Brain microvascular endothelial cell (primary cell): ENCODE results near the gene USH2A.

Experiments
- DNase-seq: peaks from one replicate; pipeline ENCODE4 v3.0.0-alpha.2; 2020
- H3K27ac ChIP-seq: fragments of 250-450 bp; sonication (Bioruptor Pico); 2 replicates; pipeline ENCODE4 v1.5.1; 2020; ENCODE audit warnings: mild to moderate bottlenecking, moderate library complexity
- H3K27me3 ChIP-seq: fragments of 250-450 bp; sonication (Bioruptor Pico); replicated peaks from 2 replicates; pipeline ENCODE4 v1.5.1; 2020; ENCODE audit warnings: mild to moderate bottlenecking
- H3K36me3 ChIP-seq: fragments of 250-450 bp; sonication (Bioruptor Pico); replicated peaks from 2 replicates; pipeline ENCODE4 v1.5.1; 2020; ENCODE audit warnings: mild to moderate bottlenecking
- H3K4me3 ChIP-seq: 2 replicates; pipeline ENCODE4 v1.5.1; 2011; ENCODE audit warnings: low read depth, mild to moderate bottlenecking, control low read depth, low read length, moderate library complexity
- CTCF ChIP-seq: IDR thresholded peaks from 2 replicates; pipeline ENCODE4 v1.5.1; 2011; ENCODE audit warnings: low read depth, mild to moderate bottlenecking, moderate library complexity, low read length, control low read depth, inconsistent platforms; ENCODE audit errors: missing control alignments
- in situ Hi-C: cut with HindIII; loops from 2 replicates; pipeline ENCODE4 v1.10.0; 2017; ENCODE audit warnings: low sequenced_read_pairs, low pct_ligation_motif_present

USH2A gene

DNA sequence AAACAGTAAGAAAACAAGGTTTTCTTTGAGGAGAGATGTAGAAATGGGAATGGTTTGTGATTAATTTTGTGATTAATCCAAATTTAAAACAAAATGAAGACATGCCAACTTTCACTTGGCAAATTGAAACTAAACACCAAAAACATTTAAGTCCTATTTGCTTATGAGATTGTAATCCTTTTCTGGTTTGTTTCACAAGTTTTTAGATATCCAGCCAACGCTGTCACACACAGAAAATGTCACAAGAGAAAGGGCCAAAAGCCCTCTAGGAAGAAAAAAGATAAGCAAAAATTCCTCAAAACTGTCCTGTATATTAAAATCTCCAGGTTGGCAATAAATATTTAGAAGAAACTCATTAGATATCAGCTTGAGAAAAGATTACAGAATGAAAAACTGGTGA lies 2.5 kb downstream of the USH2A start:
- H3K36me3 ChIP-seq, result no peaks in the 10 kb centered on the region
- no peak overlapping the region for H3K27ac ChIP-seq
- no peak for DNase-seq
- in situ Hi-C loops, result no loop called here
- H3K4me3 ChIP-seq, result no peak overlapping the region
- no peak for TF ChIP-seq CTCF
- no peaks in the 10 kb centered on the region for H3K27me3 ChIP-seq

DNA sequence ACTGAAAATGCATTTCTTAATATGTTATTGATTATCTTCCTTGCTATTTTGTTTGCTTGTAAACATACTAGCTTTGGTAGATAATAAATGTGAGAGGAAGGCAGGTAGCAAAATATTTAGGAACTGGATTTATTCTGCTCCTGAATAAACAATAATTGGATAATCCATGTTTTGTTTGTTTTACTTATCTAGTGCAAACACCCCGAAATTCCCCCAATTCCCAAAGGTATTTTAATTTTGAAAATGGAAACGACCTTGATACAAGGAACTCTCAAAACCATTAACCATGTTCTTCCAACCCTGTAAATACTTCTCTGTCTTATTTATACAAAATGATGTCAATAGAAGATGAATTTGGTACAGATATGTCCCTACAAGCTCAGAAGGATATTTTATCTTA lies 3.0 kb downstream of the USH2A start:
- Histone ChIP-seq H3K27ac (no peak overlapping the region), H3K27me3 (no peaks in the 10 kb centered on the region), H3K36me3 (no peaks in the 10 kb centered on the region), H3K4me3 (no peak overlapping the region)
- in situ Hi-C loops, result no loop called here
- no peak for TF ChIP-seq CTCF
- no peak for DNase-seq

DNA sequence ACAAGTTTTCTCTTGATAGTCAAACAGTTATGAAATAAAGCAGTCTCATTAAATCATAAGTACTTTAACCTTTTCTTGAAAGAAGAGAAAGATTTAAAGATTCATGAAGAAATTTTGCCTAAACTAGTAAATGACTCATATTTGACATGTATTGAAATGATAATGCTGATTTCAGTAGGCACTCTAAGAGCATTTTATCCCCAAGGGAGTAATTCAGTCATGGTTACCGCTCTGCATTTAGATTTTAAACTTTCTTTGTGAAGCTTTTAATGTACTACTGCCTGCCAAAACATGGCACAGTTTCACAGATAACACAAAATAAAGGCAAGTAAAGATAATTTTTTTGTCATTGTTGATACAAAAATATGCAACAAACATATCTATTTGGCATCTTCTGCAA lies 6.8 kb downstream of the USH2A start:
- no peak for DNase-seq

GRCh38 chr1:216410026-216410425 lies 13.2 kb downstream of the USH2A start:
- in situ Hi-C loops, result no loop called here
- no peak for TF ChIP-seq CTCF
- DNase-seq, result no peak

More for the DNA sequence above, 6.8 kb downstream of the USH2A start:
- in situ Hi-C loops, result no loop called here
- H3K27me3 ChIP-seq, result no peaks in the 10 kb centered on the region
- no peak for TF ChIP-seq CTCF
- no peaks in the 10 kb centered on the region for H3K36me3 ChIP-seq
- H3K27ac ChIP-seq, result no peak overlapping the region
- no peak overlapping the region for H3K4me3 ChIP-seq

DNA sequence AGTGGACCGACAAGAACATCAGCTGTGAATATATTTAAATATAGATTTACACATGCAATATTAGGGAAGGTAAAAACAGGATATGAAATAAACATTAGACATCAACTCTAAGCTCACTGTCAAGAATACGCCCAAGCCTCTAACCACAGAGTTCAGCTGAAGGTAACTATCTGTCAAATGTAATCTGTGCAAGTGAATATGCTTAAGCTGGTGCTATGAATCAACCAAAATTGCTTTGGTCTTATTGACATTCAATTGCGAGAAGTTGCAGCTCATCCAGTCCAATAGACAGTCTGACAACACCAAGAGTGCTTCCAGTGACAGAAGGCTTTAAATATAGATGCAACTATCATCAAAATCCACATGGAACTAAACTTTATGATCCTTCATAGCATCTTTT lies 32.3 kb downstream of the USH2A start:
- no peak for TF ChIP-seq CTCF
- in situ Hi-C loops, result no loop called here
- DNase-seq, result no peak
- H3K36me3 ChIP-seq, result no peaks in the 10 kb centered on the region
- H3K27ac ChIP-seq, result no peak overlapping the region
- H3K27me3 ChIP-seq, result no peaks in the 10 kb centered on the region
- H3K4me3 ChIP-seq, result no peak overlapping the region

More at GRCh38 chr1:216410026-216410425, 13.2 kb downstream of the USH2A start:
- H3K36me3 ChIP-seq, result no peaks in the 10 kb centered on the region
- no peak overlapping the region for H3K27ac ChIP-seq
- no peak overlapping the region for H3K4me3 ChIP-seq
- no peaks in the 10 kb centered on the region for H3K27me3 ChIP-seq

- no peaks in the 10 kb centered on the region for H3K36me3 ChIP-seq
- in situ Hi-C loops, result no loop called here
- H3K27me3 ChIP-seq, result no peaks in the 10 kb centered on the region
- no peak overlapping the region for H3K4me3 ChIP-seq
- TF ChIP-seq CTCF, result no peak
- no peak for DNase-seq
- no peak overlapping the region for H3K27ac ChIP-seq
Observed at GRCh38 chr1:216389774-216390173, 33.5 kb downstream of the USH2A start.
